Activated CD8-positive, alpha-beta T cell treated with anti-CD3 and anti-CD28 coated beads, Interleukin-2, amount 10 ng/mL, durations not matched to agents 7 days and 5 days (primary cell): ENCODE measurements around the gene TIMM13. TPM values are rescaled to one million over a fixed set of nuclear protein-coding genes. Genes with fewer than 3 reads are reported as not detected.
A peak's percentile ranks its signal among the peaks of the same experiment; 100 is the strongest.

Source experiments
- ATAC-seq: fragments of 150-1000 bp; cut with Tn5 transposase; one replicate; pipeline ENCODE4 v1.10.0; 2021; ENCODE audit warnings: moderate library complexity
- CTCF ChIA-PET: fragments of 350-600 bp; sonication (Branson Sonifier 250); formaldehyde crosslinking; loops from one replicate; lab custom pipeline; 2021; ENCODE audit warnings: antibody characterized with exemption; lab: Charles Lee
- POLR2A ChIA-PET: fragments of 350-600 bp; sonication (Branson Sonifier 250); formaldehyde crosslinking; loops from one replicate; lab custom pipeline; 2021; ENCODE audit warnings: antibody characterized with exemption; lab: Charles Lee
- DNase-seq: peaks from one replicate; pipeline ENCODE4 v3.0.0-alpha.2; 2020
- H3K27ac Mint-ChIP-seq: one replicate; pipeline ENCODE4 v1.8.0; 2021; ENCODE audit warnings: mild to moderate bottlenecking, mixed read lengths
- H3K27me3 Mint-ChIP-seq: one replicate; pipeline ENCODE4 v1.8.0; 2021; ENCODE audit warnings: low read depth, mixed read lengths
- H3K36me3 Mint-ChIP-seq: one replicate; pipeline ENCODE4 v1.8.0; 2021; ENCODE audit warnings: low read depth, mixed read lengths
- H3K4me1 Mint-ChIP-seq: one replicate; pipeline ENCODE4 v1.8.0; 2021; ENCODE audit warnings: low read depth, mixed read lengths
- H3K4me3 Mint-ChIP-seq: one replicate; pipeline ENCODE4 v1.8.0; 2021; ENCODE audit warnings: mild to moderate bottlenecking, mixed read lengths
- H3K9me3 Mint-ChIP-seq: one replicate; pipeline ENCODE4 v1.8.0; 2022; ENCODE audit warnings: mixed read lengths; ENCODE audit not compliant: insufficient read depth
- total RNA-seq, 2 experiments: library from RNA; stranded (reverse); gene quantifications; one replicate each; pipeline ENCODE4 v1.2.3, GENCODE V29; 2021

TIMM13 gene
- total RNA-seq, 2 experiments from 2014 or later = 75.1 to 80.2 TPM

GRCh38 chr19:2440515-2440914, 13.1 kb upstream of the TIMM13 start:
- Mint-ChIP-seq H3K27ac (peak overlapping the region; percentile 9), H3K9me3 (no peaks in the 10 kb centered on the region), H3K27me3 (no peaks in the 10 kb centered on the region), H3K4me3 (no peak overlapping the region), H3K36me3 (peaks cover 31% of the 10 kb centered on the region), H3K4me1 (no peaks in the 10 kb centered on the region)
- ChIA-PET POLR2A (no interaction called here), CTCF (no interaction called here)
- DNase-seq (no peak), ATAC-seq (no peak)

GRCh38 chr19:2438178-2438577, 10.8 kb upstream of the TIMM13 start:
- DNase-seq (no peak), ATAC-seq (no peak)
- no peak overlapping the region for H3K4me3 Mint-ChIP-seq
- no peaks in the 10 kb centered on the region for H3K4me1 Mint-ChIP-seq
- H3K9me3 Mint-ChIP-seq = no peaks in the 10 kb centered on the region
- ChIA-PET POLR2A (no interaction called here), CTCF (no interaction called here)
- no peak overlapping the region for H3K27ac Mint-ChIP-seq
- no peaks in the 10 kb centered on the region for H3K27me3 Mint-ChIP-seq
- peaks cover 34% of the 10 kb centered on the region for H3K36me3 Mint-ChIP-seq

- H3K36me3 Mint-ChIP-seq = peaks cover 41% of the 10 kb centered on the region
- H3K4me1 Mint-ChIP-seq = no peaks in the 10 kb centered on the region
- no peaks in the 10 kb centered on the region for H3K27me3 Mint-ChIP-seq
- H3K4me3 Mint-ChIP-seq = no peak overlapping the region
- no peaks in the 10 kb centered on the region for H3K9me3 Mint-ChIP-seq
- ATAC-seq (no peak), DNase-seq (no peak)
- no peak overlapping the region for H3K27ac Mint-ChIP-seq
- POLR2A ChIA-PET = no interaction called here
- CTCF ChIA-PET = no interaction called here
These were observed 9.5 kb upstream of the TIMM13 start for GRCh38 chr19:2436926-2437325.

GRCh38 chr19:2436384-2436783, 9.0 kb upstream of the TIMM13 start:
- Mint-ChIP-seq H3K36me3 (peaks cover 43% of the 10 kb centered on the region), H3K4me3 (no peak overlapping the region), H3K27ac (no peak overlapping the region), H3K9me3 (no peaks in the 10 kb centered on the region), H3K27me3 (no peaks in the 10 kb centered on the region), H3K4me1 (no peaks in the 10 kb centered on the region)
- no peak for ATAC-seq
- DNase-seq = no peak
- ChIA-PET CTCF (no interaction called here), POLR2A (no interaction called here)

- no peak for DNase-seq
- H3K27me3 Mint-ChIP-seq = no peaks in the 10 kb centered on the region
- POLR2A ChIA-PET = interaction anchor here (0.6 kb wide), 1 partner anchor 709 kb away, joined by 3 read pairs; no protein-coding TSS in a partner anchor
- H3K9me3 Mint-ChIP-seq = no peaks in the 10 kb centered on the region
- H3K4me1 Mint-ChIP-seq = no peaks in the 10 kb centered on the region
- CTCF ChIA-PET = interaction anchor here (1.1 kb wide), 2 partner anchors 22 to 176 kb away, joined by 3 read pairs; partner anchors contain the start of gene LMNB2
- H3K36me3 Mint-ChIP-seq = peaks cover 47% of the 10 kb centered on the region
- H3K27ac Mint-ChIP-seq = no peak overlapping the region
- ATAC-seq = no peak
- no peak overlapping the region for H3K4me3 Mint-ChIP-seq
These were observed 7.4 kb upstream of the TIMM13 start for GRCh38 chr19:2434721-2435265.

- POLR2A ChIA-PET = no interaction called here
These were observed 6.9 kb upstream of the TIMM13 start for GRCh38 chr19:2434267-2434666.

GRCh38 chr19:2433854-2434253, 6.5 kb upstream of the TIMM13 start:
- no peak for ATAC-seq
- H3K27me3 Mint-ChIP-seq = no peaks in the 10 kb centered on the region
- ChIA-PET POLR2A (no interaction called here), CTCF (interaction anchor here (1.1 kb wide), 2 partner anchors 23 to 177 kb away, joined by 3 read pairs; partner anchors contain the start of gene LMNB2)
- H3K4me3 Mint-ChIP-seq = no peak overlapping the region
- no peaks in the 10 kb centered on the region for H3K4me1 Mint-ChIP-seq
- no peak for DNase-seq
- H3K9me3 Mint-ChIP-seq = no peaks in the 10 kb centered on the region
- H3K36me3 Mint-ChIP-seq = peaks cover 51% of the 10 kb centered on the region
- H3K27ac Mint-ChIP-seq = no peak overlapping the region

More at GRCh38 chr19:2434267-2434666, 6.9 kb upstream of the TIMM13 start:
- Mint-ChIP-seq H3K4me1 (no peaks in the 10 kb centered on the region), H3K36me3 (peaks cover 48% of the 10 kb centered on the region), H3K9me3 (no peaks in the 10 kb centered on the region), H3K27me3 (no peaks in the 10 kb centered on the region), H3K27ac (no peak overlapping the region), H3K4me3 (no peak overlapping the region)
- DNase-seq (no peak), ATAC-seq (no peak)
- CTCF ChIA-PET = interaction anchor here (1.1 kb wide), 2 partner anchors 22 to 177 kb away, joined by 3 read pairs; partner anchors contain the start of gene LMNB2

- H3K27ac Mint-ChIP-seq = no peak overlapping the region
- CTCF ChIA-PET = no interaction called here
- DNase-seq = no peak
- H3K27me3 Mint-ChIP-seq = no peaks in the 10 kb centered on the region
- H3K9me3 Mint-ChIP-seq = no peaks in the 10 kb centered on the region
- H3K4me3 Mint-ChIP-seq = no peak overlapping the region
- no peak for ATAC-seq
- POLR2A ChIA-PET = no interaction called here
- peaks cover 45% of the 10 kb centered on the region for H3K36me3 Mint-ChIP-seq
- H3K4me1 Mint-ChIP-seq = peaks cover 5% of the 10 kb centered on the region
These were observed 4.9 kb upstream of the TIMM13 start for GRCh38 chr19:2432131-2432848.

- no peak for DNase-seq
- no peak overlapping the region for H3K4me3 Mint-ChIP-seq
- peaks cover 8% of the 10 kb centered on the region for H3K4me1 Mint-ChIP-seq
- H3K27me3 Mint-ChIP-seq = no peaks in the 10 kb centered on the region
- no peak for ATAC-seq
- H3K27ac Mint-ChIP-seq = no peak overlapping the region
- no peaks in the 10 kb centered on the region for H3K9me3 Mint-ChIP-seq
- ChIA-PET CTCF (no interaction called here), POLR2A (no interaction called here)
- H3K36me3 Mint-ChIP-seq = peaks cover 47% of the 10 kb centered on the region
These were observed 4.1 kb upstream of the TIMM13 start for GRCh38 chr19:2431318-2432055.

- no peak for DNase-seq
- Mint-ChIP-seq H3K27ac (peak overlapping the region; percentile 45), H3K9me3 (no peaks in the 10 kb centered on the region), H3K36me3 (peaks cover 43% of the 10 kb centered on the region), H3K4me1 (peaks cover 14% of the 10 kb centered on the region), H3K4me3 (no peak overlapping the region), H3K27me3 (no peaks in the 10 kb centered on the region)
- ATAC-seq = no peak
- ChIA-PET POLR2A (no interaction called here), CTCF (no interaction called here)
These were observed 2.6 kb upstream of the TIMM13 start for GRCh38 chr19:2429917-2430535.

GRCh38 chr19:2428756-2429711, 1.6 kb upstream of the TIMM13 start:
- no peaks in the 10 kb centered on the region for H3K9me3 Mint-ChIP-seq
- DNase-seq (no peak), ATAC-seq (no peak)
- no peak overlapping the region for H3K4me3 Mint-ChIP-seq
- POLR2A ChIA-PET = interaction anchor here (0.6 to 1.0 kb wide), 2 partner anchors 47 to 49 kb away, joined by 3 to 4 read pairs; no protein-coding TSS in a partner anchor
- CTCF ChIA-PET = interaction anchor here (1.5 to 1.6 kb wide), 2 partner anchors 182 to 207 kb away, joined by 3 to 6 read pairs; no protein-coding TSS in a partner anchor
- no peak overlapping the region for H3K27ac Mint-ChIP-seq
- peaks cover 39% of the 10 kb centered on the region for H3K36me3 Mint-ChIP-seq
- H3K4me1 Mint-ChIP-seq = peaks cover 14% of the 10 kb centered on the region
- H3K27me3 Mint-ChIP-seq = no peaks in the 10 kb centered on the region
